Panc1 (cell line): ENCODE results near the gene PTEN. TPM values are rescaled to one million over a fixed set of nuclear protein-coding genes. Genes with fewer than 3 reads are reported as not detected.

Experiments used
- ATAC-seq: fragments of 200-7000 bp; cut with Tn5 transposase; 2 replicates; pipeline ENCODE4 v1.9.1; 2020; ENCODE audit warnings: mild to moderate bottlenecking, moderate library complexity
- BruUV-seq: library from RNA; stranded (reverse); fragments of 400-500 nt; replicated peaks from 2 replicates; lab custom pipeline; 2021; lab: Mats Ljungman, UMichigan
- CTCF ChIA-PET: fragments of 300-600 bp; sonication (Branson Sonifier 250); formaldehyde crosslinking; loops from one replicate; lab custom pipeline; 2022; ENCODE audit warnings: antibody characterized with exemption; lab: Charles Lee
- POLR2A ChIA-PET: fragments of 300-600 bp; sonication (Branson Sonifier 250); formaldehyde crosslinking; loops from one replicate; lab custom pipeline; 2022; ENCODE audit warnings: antibody characterized with exemption; lab: Charles Lee
- DNase-seq: peaks from one replicate; pipeline ENCODE4 v3.0.0-alpha.2; 2010; ENCODE audit warnings: low read depth, low spot score
- H3K27ac ChIP-seq: 2 replicates; pipeline ENCODE4 v1.5.1; 2011; ENCODE audit warnings: mild to moderate bottlenecking, low read length, inconsistent platforms
- H3K27me3 ChIP-seq: fragments of 200-500 bp; sonication (Bioruptor generic); 2 replicates; pipeline ENCODE4 v1.6.0; 2014; ENCODE audit warnings: low read length, inconsistent platforms; ENCODE audit not compliant: control insufficient read depth, insufficient read depth
- H3K36me3 ChIP-seq: fragments of 200-500 bp; sonication (Bioruptor generic); 2 replicates; pipeline ENCODE4 v1.5.1; 2014; ENCODE audit warnings: inconsistent platforms, mild to moderate bottlenecking, low read length, moderate library complexity; ENCODE audit not compliant: control insufficient read depth, insufficient read depth
- H3K4me1 ChIP-seq: 2 replicates; pipeline ENCODE4 v1.5.1; 2011; ENCODE audit warnings: inconsistent platforms, mild to moderate bottlenecking, low read length, moderate library complexity; ENCODE audit not compliant: control insufficient read depth, insufficient read depth
- H3K4me3 ChIP-seq, 2 experiments: 2 replicates each; pipeline ENCODE4 v1.5.1; 2011 to 2012; ENCODE audit warnings: low read depth in 2 of 2, low read length in 2 of 2, mild to moderate bottlenecking in 2 of 2, inconsistent platforms in 1 of 2, moderate library complexity in 1 of 2
- H3K9me3 ChIP-seq: fragments of 200-500 bp; sonication (Bioruptor generic); 2 replicates; pipeline ENCODE4 v1.5.1; 2014; ENCODE audit warnings: low read depth, mild to moderate bottlenecking, inconsistent platforms, low read length, moderate library complexity; ENCODE audit not compliant: control insufficient read depth, insufficient read depth
- CTCF ChIP-seq: fragments of 450-650 bp; IDR thresholded peaks from 2 replicates; pipeline ENCODE4 v1.5.1; 2017; ENCODE audit warnings: mild to moderate bottlenecking
- POLR2AphosphoS5 ChIP-seq: IDR thresholded peaks from 2 replicates; pipeline ENCODE4 v1.6.1; 2012; ENCODE audit warnings: mild to moderate bottlenecking, low read depth, low read length, moderate library complexity
- REST ChIP-seq, 2 experiments: IDR thresholded peaks; 2 replicates each; pipeline ENCODE4 v1.6.1; 2011 to 2012; ENCODE audit warnings: low read depth in 2 of 2, control low read depth in 1 of 2, low read length in 1 of 2, mild to moderate bottlenecking in 1 of 2, moderate library complexity in 1 of 2; ENCODE audit not compliant: insufficient read depth in 1 of 2
- SIN3A ChIP-seq: IDR thresholded peaks from 2 replicates; pipeline ENCODE4 v1.6.1; 2012; ENCODE audit warnings: low read depth, mild to moderate bottlenecking, low read length, moderate library complexity, borderline replicate concordance; ENCODE audit not compliant: insufficient read depth
- TCF7L2 ChIP-seq: IDR thresholded peaks from 2 replicates; pipeline ENCODE4 v1.6.1; 2011; ENCODE audit warnings: mild to moderate bottlenecking, low read depth, low read length, inconsistent platforms
- in situ Hi-C: cut with HindIII; loops from 2 replicates; pipeline ENCODE4 v1.10.0; 2016; ENCODE audit warnings: low sequenced_read_pairs, low pct_unique_long_range_greater_than_20kb
- intact Hi-C: fragments of 100-400 bp; cut with micrococcal nuclease; formaldehyde crosslinking; loops from one replicate; pipeline ENCODE4 v1.10.0; 2022; ENCODE audit not compliant: unreplicated experiment
- total RNA-seq: library from RNA; stranded (reverse); gene quantifications from one replicate; pipeline ENCODE4 v1.2.1, GENCODE V29; 2021; ENCODE audit not compliant: unreplicated experiment

The PTEN gene
- total RNA-seq, 1 experiment from 2014 or later, result 88.9 TPM

GRCh38 chr10:87960230-87960629 lies 96.8 kb downstream of the PTEN start:
- TF ChIP-seq POLR2AphosphoS5, result no peak
- TF ChIP-seq SIN3A, result no peak
- no peak for TF ChIP-seq TCF7L2
- TF ChIP-seq REST (IDR thresholded peaks at IDR 0.05; ENCODE audit: insufficient read depth in 1 of 2, low read depth in 2 of 2, low read length in 1 of 2), result no peak
- TF ChIP-seq CTCF, result no peak
- POLR2A ChIA-PET, result no interaction called here

DNA sequence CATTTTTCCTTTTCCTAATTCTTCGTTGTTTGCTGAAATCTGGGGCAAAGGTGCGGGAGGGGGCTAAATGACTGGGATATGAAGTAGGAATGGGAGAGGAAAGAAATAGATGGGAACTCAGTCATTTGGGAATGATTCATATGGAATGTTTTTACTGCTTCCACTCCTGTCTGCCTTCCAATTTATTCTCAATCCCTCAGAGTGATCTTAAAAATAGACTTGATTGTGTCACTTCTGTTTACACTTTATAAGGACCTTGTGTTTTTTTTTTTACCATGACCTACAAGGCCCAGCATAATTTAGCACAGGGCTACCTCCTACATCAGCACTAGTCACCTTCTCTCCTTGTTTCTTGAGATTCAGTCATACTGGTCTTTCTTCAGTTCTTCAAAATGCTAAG lies 97.9 kb downstream of the PTEN start:
- in situ Hi-C loops, result no loop called here
- POLR2A ChIA-PET, result no interaction called here
- no TSS peak for BruUV-seq
- TF ChIP-seq CTCF (no peak), SIN3A (no peak), REST (IDR thresholded peaks at IDR 0.05; ENCODE audit: insufficient read depth in 1 of 2, low read depth in 2 of 2, low read length in 1 of 2) (no peak), POLR2AphosphoS5 (no peak), TCF7L2 (no peak)
- Histone ChIP-seq H3K36me3 (peaks cover 20% of the 10 kb centered on the region), H3K4me1 (peaks cover 11% of the 10 kb centered on the region), H3K27ac (no peak overlapping the region), H3K9me3 (no peaks in the 10 kb centered on the region), H3K27me3 (no peaks in the 10 kb centered on the region), H3K4me3 (no peak overlapping the region)
- CTCF ChIA-PET, result no interaction called here
- DNase-seq, result peak; percentile 95
- intact Hi-C loops, result no loop called here
- peak; percentile 87 for ATAC-seq

More at GRCh38 chr10:87960230-87960629, 96.8 kb downstream of the PTEN start:
- CTCF ChIA-PET, result no interaction called here
- no TSS peak for BruUV-seq
- H3K27ac ChIP-seq, result no peak overlapping the region
- intact Hi-C loops, result no loop called here
- no peaks in the 10 kb centered on the region for H3K27me3 ChIP-seq
- H3K4me1 ChIP-seq, result peaks cover 11% of the 10 kb centered on the region
- H3K36me3 ChIP-seq, result peaks cover 20% of the 10 kb centered on the region
- H3K4me3 ChIP-seq, result no peak overlapping the region
- DNase-seq, result peak; percentile 74
- in situ Hi-C loops, result no loop called here
- no peaks in the 10 kb centered on the region for H3K9me3 ChIP-seq
- ATAC-seq, result peak; percentile 64; the same call in 1 of the 2 replicates
